Endothelial cell of umbilical vein (primary cell): ENCODE results near the gene RILP. TPM values are rescaled to one million over a fixed set of nuclear protein-coding genes. Genes with fewer than 3 reads are reported as not detected.

ENCODE experiments used
- BruUV-seq: library from RNA; stranded (reverse); fragments of 400-500 nt; replicated peaks from 2 replicates; lab custom pipeline; 2021; lab: Mats Ljungman, UMichigan
- CTCF ChIA-PET: fragments of 300-600, 350-600 bp; sonication (Branson Sonifier 250); formaldehyde crosslinking; loops from one replicate; lab custom pipeline; 2021; ENCODE audit warnings: antibody characterized with exemption, inconsistent platforms; lab: Charles Lee
- POLR2A ChIA-PET: fragments of 300-600, 350-600 bp; sonication (Branson Sonifier 250); formaldehyde crosslinking; loops from one replicate; lab custom pipeline; 2021; ENCODE audit warnings: antibody characterized with exemption, inconsistent platforms; lab: Charles Lee
- DNase-seq: peaks from one replicate; pipeline ENCODE4 v3.0.0-alpha.2; 2011; ENCODE audit warnings: low read depth, low spot score
- FAIRE-seq: peaks from 2 replicates; lab custom pipeline; 2011; peaks lifted over from hg19 to GRCh38; lab: Jason Lieb, UNC
- H2AFZ ChIP-seq: 2 replicates; pipeline ENCODE4 v1.6.0; 2012; ENCODE audit warnings: low read depth, low read length, control low read depth, inconsistent platforms
- H3K27ac ChIP-seq: 2 replicates; pipeline ENCODE4 v1.5.1; 2011; ENCODE audit warnings: low read depth, mild to moderate bottlenecking, control low read depth, low read length, moderate library complexity; ENCODE audit not compliant: insufficient read depth
- H3K27me3 ChIP-seq, 2 experiments: 2 replicates each; pipeline versions ENCODE4 v1.6.0 to v1.6.1; 2011; ENCODE audit warnings: low read length in 2 of 2, mixed read lengths in 1 of 2; ENCODE audit not compliant: control insufficient read depth in 2 of 2, insufficient read depth in 2 of 2
- H3K36me3 ChIP-seq, 2 experiments: 2 replicates in 1 of 2; 3 replicates in 1 of 2; pipeline ENCODE4 v1.5.1; 2011; ENCODE audit warnings: low read length in 2 of 2, mild to moderate bottlenecking in 1 of 2, moderate library complexity in 1 of 2; ENCODE audit not compliant: control insufficient read depth in 2 of 2, insufficient read depth in 2 of 2; ENCODE audit errors: extremely low read depth in 1 of 2
- H3K4me1 ChIP-seq: 3 replicates; pipeline ENCODE4 v1.5.1; 2011; ENCODE audit warnings: mild to moderate bottlenecking, low read length; ENCODE audit not compliant: control insufficient read depth, insufficient read depth; ENCODE audit errors: extremely low read depth
- H3K4me2 ChIP-seq: 2 replicates; pipeline ENCODE4 v1.6.1; 2011; ENCODE audit warnings: low read length, control low read depth, mixed read lengths; ENCODE audit not compliant: insufficient read depth
- H3K4me3 ChIP-seq, 3 experiments: fragments of 200-600 bp in 1 of 3; sonication (generic), shearing (Covaris generic) in 1 of 3; replicated peaks in 1 of 3; 2 replicates each; pipeline ENCODE4 v1.5.1; 2011 to 2016; ENCODE audit warnings: control low read depth in 3 of 3, low read length in 3 of 3, mild to moderate bottlenecking in 2 of 3, inconsistent platforms in 1 of 3, low read depth in 1 of 3, moderate library complexity in 1 of 3; ENCODE audit not compliant: insufficient read depth in 1 of 3
- H3K79me2 ChIP-seq: 2 replicates; pipeline ENCODE4 v1.6.0; 2012; ENCODE audit warnings: low read length, inconsistent platforms; ENCODE audit not compliant: control insufficient read depth, insufficient read depth
- H3K9ac ChIP-seq: replicated peaks from 2 replicates; pipeline ENCODE3; 2011; ENCODE audit warnings: low read length, control low read depth; ENCODE audit not compliant: insufficient read depth; ENCODE audit errors: extremely low read depth
- H3K9me1 ChIP-seq: replicated peaks from 3 replicates; pipeline ENCODE4 v1.6.0; 2011; ENCODE audit warnings: mild to moderate bottlenecking, low read length; ENCODE audit not compliant: control insufficient read depth, insufficient read depth; ENCODE audit errors: extremely low read depth
- H3K9me3 ChIP-seq: replicated peaks from 2 replicates; pipeline ENCODE4 v1.5.1; 2012; ENCODE audit warnings: low read length, inconsistent platforms; ENCODE audit not compliant: control insufficient read depth, insufficient read depth
- H4K20me1 ChIP-seq: replicated peaks from 2 replicates; pipeline ENCODE3; 2011; ENCODE audit warnings: mild to moderate bottlenecking, low read length; ENCODE audit not compliant: control insufficient read depth, insufficient read depth; ENCODE audit errors: extremely low read depth
- CTCF ChIP-seq, 2 donors: IDR thresholded peaks; 1 replicate in 1 of 2; 2 replicates in 1 of 2; pipeline ENCODE4 v1.5.1; 2011; ENCODE audit warnings: low read length in 2 of 2, mild to moderate bottlenecking in 2 of 2, moderate library complexity in 2 of 2, control low read depth in 1 of 2, inconsistent platforms in 1 of 2, low read depth in 1 of 2; ENCODE audit not compliant: insufficient read depth in 1 of 2; ENCODE audit errors: extremely low read depth in 1 of 2
- EZH2 ChIP-seq: IDR thresholded peaks from 2 replicates; pipeline ENCODE4 v1.6.1; 2012; ENCODE audit warnings: borderline replicate concordance, low read depth, mild to moderate bottlenecking, moderate library complexity, low read length, inconsistent platforms; ENCODE audit not compliant: severe bottlenecking
- FOS ChIP-seq: IDR thresholded peaks from 2 replicates; pipeline ENCODE4 v1.6.1; 2011; ENCODE audit warnings: mild to moderate bottlenecking, low read length, moderate library complexity, borderline replicate concordance; ENCODE audit not compliant: insufficient read depth
- JUN ChIP-seq: IDR thresholded peaks from 2 replicates; pipeline ENCODE4 v1.6.1; 2011; ENCODE audit warnings: borderline replicate concordance, low read depth; ENCODE audit not compliant: insufficient read length, insufficient read depth
- POLR2AphosphoS5 ChIP-seq: IDR thresholded peaks from 2 replicates; pipeline ENCODE4 v1.6.1; 2012; ENCODE audit warnings: low read depth, mild to moderate bottlenecking, control low read depth, low read length, moderate library complexity; ENCODE audit not compliant: insufficient read depth
- dilution Hi-C: fragments of 300-500 bp; cut with MboI; formaldehyde crosslinking; loops from one replicate; pipeline ENCODE4 v1.15.0; 2019; ENCODE audit warnings: low sequenced_read_pairs; ENCODE audit not compliant: extremely low pct_ligation_motif_present
- intact Hi-C: fragments of 100-400 bp; cut with micrococcal nuclease; formaldehyde crosslinking; loops from one replicate; pipeline ENCODE4 v1.10.0; 2022
- polyA plus RNA-seq, 4 experiments: library from polyadenylated mRNA; depleted of rRNA in 3 of 4; stranded (reverse) in 3 of 4; unstranded in 1 of 4; fragments of >200 nt; gene quantifications; 2 replicates each; pipeline versions ENCODE4 v1.2.1 to v1.2.3, GENCODE V29; 2011 to 2012; ENCODE audit warnings: missing spikeins in 1 of 4
- total RNA-seq: library from RNA; stranded (reverse); gene quantifications from 2 replicates; pipeline ENCODE4 v1.2.3, GENCODE V29; 2021
- TF ChIP-seq, protein P1 (sequence below): IDR thresholded peaks from 2 replicates; pipeline ENCODE4 v1.6.1; 2011; ENCODE audit not compliant: insufficient read depth, insufficient read length

Gene RILP
- total and polyA plus RNA-seq, 2 donors (not counting 3 experiments of a cell fraction or from before 2014, with no cell fraction given), result 9.4 to 10.0 TPM

DNA sequence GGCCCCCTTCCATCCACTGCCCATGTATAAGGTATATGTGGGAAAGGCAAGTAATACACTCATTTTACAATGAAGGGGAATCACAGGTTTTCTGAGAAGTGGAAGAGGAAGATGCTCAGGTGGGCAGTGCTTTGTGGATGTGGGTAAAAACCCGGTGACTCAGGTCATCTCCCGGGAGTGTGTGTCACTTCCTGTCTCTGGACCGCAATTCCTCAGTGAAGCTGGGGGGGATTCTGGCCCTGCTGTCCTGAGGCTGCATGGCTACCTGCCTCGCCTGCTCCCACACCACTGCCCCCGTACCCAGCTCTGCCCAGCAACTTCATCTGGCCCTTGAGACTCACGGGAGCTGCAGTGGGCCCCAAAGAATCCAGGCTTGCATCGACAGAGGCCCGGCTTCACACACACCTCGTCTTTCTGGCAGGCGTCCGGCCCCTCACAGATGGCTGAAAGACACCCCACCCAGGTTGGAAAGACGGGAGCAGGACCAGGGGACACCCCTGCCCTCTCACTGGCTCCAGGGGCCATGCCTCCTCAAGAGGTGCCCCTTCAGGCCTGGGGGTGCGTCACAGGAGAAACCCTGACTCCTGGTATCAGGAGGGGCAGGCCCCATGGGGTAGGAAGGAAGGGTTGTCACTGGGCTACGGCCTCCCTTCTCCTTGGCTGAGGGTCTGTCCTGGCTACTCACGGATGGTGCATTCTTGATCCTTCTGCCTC lies 5.0 kb downstream of the RILP start:
- POLR2A ChIA-PET, result interaction anchor here (1.3 kb wide), 1 partner anchor 72 kb away, joined by 4 read pairs; no protein-coding TSS in a partner anchor
- TF ChIP-seq, protein P1, sequence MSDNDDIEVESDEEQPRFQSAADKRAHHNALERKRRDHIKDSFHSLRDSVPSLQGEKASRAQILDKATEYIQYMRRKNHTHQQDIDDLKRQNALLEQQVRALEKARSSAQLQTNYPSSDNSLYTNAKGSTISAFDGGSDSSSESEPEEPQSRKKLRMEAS, result no peak
- TF ChIP-seq FOS (peak; percentile 61), CTCF (IDR thresholded peaks at IDR 0.05; ENCODE audit: extremely low read depth in 1 of 2, insufficient read depth in 1 of 2, low read depth in 1 of 2, low read length in 2 of 2) (no peak), POLR2AphosphoS5 (peak; percentile 43), JUN (peak; percentile 51), EZH2 (no peak)
- peak; percentile 86 for FAIRE-seq
- Histone ChIP-seq H3K9me3 (no peaks in the 10 kb centered on the region), H3K36me3 (peaks cover 0 to 10% of the 10 kb centered on the region in 2 experiments), H3K79me2 (peaks cover 14% of the 10 kb centered on the region), H3K27ac (peak overlapping the region; percentile 72), H3K27me3 (no peaks in the 10 kb centered on the region), H3K9me1 (no peaks in the 10 kb centered on the region), H3K9ac (peak overlapping the region; percentile 84), H3K4me2 (peak overlapping the region; percentile 53), H3K4me1 (peaks cover 35% of the 10 kb centered on the region), H2AFZ (no peak overlapping the region), H3K4me3 (peak overlapping the region; percentile 72 to 80 (median 78)), H4K20me1 (no peaks in the 10 kb centered on the region)
- dilution Hi-C loops, result no loop called here
- BruUV-seq, result TSS peak; percentile 28
- DNase-seq, result peak; percentile 60
- intact Hi-C loops, result loop anchor here (1.0 kb wide), 3 partner anchors 16 to 385 kb away; partner anchors contain the start of gene SLC43A2
- CTCF ChIA-PET, result interaction anchor here (1.3 to 7.7 kb wide), 5 partner anchors 15 to 385 kb away, joined by 3 to 218 read pairs (median 7); partner anchors contain the start of gene SLC43A2
